Hematopoietic multipotent progenitor cell treated with erythropoietin and hydrocortisone succinate and interleukin-3 and kit ligand, for 15 days (in vitro differentiated cells): ENCODE measurements around the gene AP5S1.
A peak's percentile ranks its signal among the peaks of the same experiment; 100 is the strongest.

ENCODE experiments used
- DNase-seq: peaks from one replicate; pipeline ENCODE4 v3.0.0-alpha.2; 2015; ENCODE audit warnings: low spot score

The AP5S1 gene

DNA sequence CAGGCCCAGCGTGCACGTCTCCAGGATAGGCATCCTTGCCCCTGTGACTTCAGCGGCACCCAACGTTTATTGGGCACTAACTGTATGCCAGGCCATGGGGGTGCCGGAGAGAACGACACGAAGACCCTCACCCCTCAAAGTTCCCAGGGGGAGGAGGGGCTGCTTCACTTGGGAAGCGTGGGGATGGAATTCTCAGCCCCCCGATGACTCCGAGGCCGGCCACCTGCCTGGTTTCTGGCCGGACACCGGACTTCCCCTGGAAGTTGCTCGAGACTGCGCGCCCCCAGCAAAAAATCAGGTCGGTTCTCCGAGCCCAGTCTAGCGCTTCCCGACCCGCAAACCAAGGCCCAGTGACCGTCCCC, 26.0 kb downstream of the AP5S1 start:
- no peak for DNase-seq

DNA sequence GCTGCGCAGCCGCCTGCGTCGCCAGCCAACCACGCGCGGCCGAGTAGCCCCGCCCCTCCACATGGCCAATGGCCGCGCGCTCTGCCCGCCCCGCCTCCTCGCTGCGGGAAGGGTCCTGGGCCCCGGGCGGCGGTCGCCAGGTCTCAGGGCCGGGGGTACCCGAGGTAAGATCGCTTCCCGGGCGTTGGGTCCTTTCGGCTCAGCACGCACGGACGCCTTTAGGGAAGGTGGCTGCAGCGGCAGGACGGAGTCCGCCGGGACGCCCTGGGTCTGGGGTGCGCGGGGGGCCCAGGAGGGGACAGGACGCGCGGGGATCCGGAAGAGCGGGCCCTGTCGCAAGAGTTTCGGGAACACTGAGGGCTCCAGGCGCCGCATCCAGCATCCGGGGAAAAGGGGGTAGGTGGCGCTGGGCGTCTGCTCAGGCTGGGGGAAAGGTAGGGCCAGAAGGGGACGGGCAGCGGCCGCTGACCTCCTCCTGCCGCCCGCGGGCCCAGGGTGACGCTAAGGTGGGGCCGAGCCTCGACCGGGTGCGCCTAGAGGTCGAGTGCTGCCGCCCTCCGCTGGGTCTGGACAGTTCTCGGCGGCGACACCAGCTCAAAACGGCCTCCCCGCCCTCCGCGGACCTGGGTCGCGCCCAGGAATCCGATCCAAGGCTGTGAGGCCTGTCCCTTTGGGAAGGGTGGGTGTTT, 26.5 kb downstream of the AP5S1 start, which contains the start of gene MAVS:
Gene MAVS, plus strand, starts transcription at position 95 of the 689 bp plus-strand sequence. CDS start 7,791 bp downstream, outside the sequence.
- DNase-seq = peak; percentile 86

DNA sequence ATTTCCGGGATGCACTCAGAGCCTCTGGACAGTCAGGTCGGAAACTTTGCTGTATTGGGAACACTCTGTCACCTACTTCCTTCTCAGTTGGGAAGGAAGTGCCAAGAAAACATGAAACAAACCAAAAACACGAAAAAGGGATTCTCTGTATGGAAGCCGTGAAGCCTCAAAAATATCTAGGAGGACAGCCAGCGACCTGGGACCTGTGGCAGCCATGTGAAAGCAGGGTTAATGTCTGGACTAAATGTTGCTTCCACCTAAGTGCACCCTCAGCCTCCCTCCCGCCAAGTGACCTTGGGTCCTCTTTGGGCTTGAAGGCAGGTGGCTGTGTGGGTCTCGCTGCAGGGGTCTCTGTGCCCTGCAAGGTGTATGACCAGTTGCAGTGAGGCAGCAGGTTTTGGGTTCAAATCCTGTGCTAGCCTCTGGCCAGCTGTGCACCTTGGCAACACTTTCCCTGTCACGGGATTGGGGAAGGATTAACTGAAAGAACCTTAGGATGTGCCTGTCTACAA, 27.1 kb downstream of the AP5S1 start:
- no peak for DNase-seq

DNA sequence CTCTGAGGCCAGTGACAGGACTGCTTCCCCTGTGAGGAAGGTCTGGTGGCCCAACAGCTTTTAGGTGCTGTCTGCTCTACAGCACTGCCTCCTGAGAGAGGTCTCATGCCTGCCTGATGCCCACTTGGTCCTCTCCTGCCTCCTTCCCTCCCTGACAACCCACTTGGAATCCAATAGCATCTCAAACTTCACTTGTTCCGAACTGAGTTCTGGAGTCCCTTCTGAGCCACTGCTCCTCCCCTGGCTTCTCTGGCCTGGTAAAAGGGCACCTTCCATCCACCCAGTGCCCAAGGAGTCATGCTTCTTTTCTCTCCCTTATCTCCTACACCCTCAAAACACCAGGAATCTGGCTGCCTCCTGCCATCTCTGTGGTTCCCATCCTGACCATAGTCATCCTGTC, 28.2 kb downstream of the AP5S1 start:
- DNase-seq = no peak

DNA sequence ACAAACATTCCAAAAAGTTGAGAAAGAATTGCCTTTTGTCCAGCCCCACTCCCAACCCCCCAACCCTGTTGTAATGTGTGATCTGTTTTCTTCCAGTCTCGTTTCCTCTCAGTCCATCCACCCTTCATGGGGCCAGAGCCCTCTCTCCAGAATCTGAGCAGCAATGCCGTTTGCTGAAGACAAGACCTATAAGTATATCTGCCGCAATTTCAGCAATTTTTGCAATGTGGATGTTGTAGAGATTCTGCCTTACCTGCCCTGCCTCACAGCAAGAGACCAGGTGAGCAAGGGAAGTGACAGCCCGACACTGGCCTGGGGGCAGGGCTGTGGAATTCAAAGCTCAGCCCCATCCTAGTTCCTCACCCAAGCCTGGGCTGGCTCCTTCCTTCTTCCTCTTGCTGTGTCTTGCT, 34.1 kb downstream of the AP5S1 start:
- no peak for DNase-seq

DNA sequence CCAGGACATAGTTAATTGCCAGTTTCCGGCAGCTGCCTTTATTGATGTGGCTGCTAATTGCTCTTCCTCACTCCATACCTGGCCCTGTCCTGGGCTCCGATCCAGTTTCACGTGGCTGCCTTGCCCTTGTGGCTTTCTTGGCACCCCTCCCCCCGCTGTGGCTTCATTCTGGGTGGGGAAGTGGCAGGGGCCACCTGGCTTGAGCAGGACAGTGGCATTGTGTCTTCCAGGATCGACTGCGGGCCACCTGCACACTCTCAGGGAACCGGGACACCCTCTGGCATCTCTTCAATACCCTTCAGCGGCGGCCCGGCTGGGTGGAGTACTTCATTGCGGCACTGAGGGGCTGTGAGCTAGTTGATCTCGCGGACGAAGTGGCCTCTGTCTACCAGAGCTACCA, 37.1 kb downstream of the AP5S1 start:
- DNase-seq = no peak

DNA sequence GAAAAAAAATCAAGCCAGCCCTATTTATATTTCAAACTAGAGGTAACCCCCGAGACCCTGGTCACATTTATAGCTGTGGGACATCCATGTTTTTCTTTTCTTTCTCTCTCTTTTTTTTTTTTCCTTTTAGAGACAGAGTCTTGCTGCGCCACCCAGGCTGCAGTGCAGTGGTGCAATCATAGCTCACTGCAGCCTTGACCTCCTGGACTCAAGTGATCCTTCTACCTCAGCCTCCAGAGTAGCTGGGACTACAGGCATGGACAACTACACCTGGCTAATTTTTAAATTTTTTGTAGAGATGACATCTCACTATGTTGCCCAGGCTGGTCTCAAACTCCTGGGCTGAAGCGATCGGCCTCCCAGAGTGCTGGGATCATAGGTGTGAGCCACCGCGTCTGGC, 38.3 kb downstream of the AP5S1 start:
- DNase-seq = no peak

DNA sequence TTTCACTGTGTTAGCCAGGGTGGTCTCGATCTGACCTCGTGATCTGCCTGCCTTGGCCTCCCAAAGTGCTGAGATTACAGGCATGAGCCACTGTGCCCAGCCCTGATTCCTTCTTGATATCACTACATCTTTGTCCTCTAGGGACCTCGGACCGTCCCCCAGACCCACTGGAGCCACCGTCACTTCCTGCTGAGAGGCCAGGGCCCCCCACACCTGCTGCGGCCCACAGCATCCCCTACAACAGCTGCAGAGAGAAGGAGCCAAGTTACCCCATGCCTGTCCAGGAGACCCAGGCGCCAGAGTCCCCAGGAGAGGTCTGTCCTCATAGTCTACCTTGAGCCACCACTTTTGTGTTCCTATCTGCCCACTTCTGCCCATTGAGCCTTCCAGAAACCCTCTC, 40.8 kb downstream of the AP5S1 start:
- no peak for DNase-seq

DNA sequence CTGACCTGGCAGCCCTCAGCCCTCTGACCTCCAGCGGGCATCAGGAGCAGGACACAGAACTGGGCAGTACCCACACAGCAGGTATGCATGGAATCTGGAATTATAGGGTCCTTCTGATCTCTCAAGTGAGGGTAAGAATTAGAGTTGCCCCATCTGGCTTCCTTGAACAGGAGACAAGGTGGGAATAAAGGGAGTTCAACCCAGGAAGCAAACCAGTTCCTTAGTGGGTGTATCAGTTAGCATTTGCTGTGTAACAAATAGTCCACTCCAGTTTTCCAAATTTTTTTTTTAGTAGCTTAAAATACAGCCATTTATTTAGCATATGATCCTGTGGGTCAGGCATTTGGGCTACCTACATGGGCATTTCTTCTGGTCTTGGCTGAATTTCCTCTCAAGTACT, 42.0 kb downstream of the AP5S1 start:
- DNase-seq = no peak

DNA sequence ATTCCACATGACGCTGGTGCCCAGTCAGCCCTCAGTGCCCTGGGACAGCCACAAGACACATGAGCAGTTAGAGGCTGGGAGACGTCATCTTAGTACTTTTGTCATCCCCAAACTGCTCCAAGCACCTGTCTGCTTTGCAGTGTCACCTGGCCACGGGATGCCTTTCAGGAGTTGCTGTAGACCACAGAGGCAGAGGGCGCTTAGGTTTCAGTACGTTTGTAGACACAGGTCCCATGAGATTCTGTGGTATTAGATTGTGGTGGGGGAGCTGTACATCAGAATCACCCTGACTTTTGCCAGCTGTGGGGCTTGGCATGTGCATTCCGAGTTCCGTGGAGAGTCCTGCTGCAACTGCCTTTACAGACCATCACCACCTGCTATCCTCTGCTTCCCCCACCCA, 43.0 kb downstream of the AP5S1 start:
- no peak for DNase-seq

DNA sequence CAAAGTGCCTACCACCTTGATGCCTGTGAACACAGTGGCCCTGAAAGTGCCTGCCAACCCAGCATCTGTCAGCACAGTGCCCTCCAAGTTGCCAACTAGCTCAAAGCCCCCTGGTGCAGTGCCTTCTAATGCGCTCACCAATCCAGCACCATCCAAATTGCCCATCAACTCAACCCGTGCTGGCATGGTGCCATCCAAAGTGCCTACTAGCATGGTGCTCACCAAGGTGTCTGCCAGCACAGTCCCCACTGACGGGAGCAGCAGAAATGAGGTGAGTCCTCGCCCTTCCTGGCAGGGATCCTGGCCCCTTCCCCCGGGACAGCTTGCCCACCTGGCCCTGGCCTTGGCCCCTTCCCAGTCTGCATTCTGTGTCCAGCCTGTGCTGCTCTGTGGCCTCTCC, 44.2 kb downstream of the AP5S1 start:
- DNase-seq = no peak

DNA sequence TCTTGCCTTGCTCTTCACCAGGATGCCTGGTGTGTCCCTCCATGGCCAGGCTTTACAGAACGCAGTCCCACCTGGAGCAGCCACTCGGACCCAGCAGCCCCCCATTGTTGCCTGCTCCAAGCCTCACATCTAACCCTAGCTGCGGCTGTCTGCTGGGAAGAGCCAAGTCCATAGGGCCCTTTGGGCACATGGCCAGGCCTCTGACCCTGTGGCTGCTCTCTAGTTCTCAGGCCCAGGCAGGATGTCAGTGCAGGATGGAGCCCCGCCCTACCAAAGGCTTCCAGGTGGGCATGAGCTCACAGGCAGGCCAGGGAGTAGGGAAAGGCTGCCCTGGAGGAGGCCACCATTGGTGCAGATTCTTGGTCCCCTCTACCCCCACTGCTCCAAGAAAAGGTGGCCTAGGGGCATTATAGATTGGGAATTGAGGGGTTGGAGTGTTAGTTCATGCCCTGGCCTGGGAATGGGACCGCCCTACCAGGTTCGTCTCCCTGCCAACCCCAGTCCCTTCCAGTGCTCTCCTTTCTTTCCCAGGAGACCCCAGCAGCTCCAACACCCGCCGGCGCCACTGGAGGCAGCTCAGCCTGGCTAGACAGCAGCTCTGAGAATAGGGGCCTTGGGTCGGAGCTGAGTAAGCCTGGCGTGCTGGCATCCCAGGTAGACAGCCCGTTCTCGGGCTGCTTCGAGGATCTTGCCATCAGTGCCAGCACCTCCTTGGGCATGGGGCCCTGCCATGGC, 45.0 kb downstream of the AP5S1 start:
- DNase-seq = no peak

DNA sequence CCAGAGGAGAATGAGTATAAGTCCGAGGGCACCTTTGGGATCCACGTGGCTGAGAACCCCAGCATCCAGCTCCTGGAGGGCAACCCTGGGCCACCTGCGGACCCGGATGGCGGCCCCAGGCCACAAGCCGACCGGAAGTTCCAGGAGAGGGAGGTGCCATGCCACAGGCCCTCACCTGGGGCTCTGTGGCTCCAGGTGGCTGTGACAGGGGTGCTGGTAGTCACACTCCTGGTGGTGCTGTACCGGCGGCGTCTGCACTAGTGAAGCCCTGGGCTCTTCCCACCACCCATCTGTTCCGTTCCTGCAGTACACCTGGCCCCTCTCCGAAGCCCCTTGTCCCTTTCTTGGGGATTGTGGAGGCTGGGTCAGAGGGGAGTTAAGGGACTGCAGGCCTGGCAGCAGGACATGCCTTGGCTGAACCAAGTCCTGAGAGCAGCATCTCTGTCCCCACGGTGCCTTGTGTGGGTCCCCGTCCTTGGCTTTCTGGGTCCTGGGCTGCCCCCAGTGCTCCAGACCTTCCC, 45.6 kb downstream of the AP5S1 start:
- no peak for DNase-seq

DNA sequence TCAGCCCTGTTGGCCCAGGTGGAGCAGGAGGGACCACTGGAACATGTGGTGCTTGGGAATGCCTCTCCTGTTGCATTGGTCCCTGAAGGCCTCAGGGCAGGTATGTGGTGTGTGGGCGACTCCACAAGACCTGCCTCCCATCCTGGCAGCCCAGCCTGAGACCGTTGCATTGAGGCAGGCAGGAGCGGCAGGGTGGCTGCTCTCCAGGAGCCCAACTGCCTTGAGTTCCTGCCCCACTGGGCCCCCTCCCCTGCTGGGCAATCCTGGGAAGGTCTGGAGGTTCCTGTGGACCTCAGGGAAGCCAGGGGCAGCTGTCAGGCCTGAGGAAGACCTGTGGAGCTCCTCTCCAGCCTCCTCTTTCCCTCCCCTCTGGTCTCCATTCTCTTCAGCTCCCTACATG, 46.1 kb downstream of the AP5S1 start:
- no peak for DNase-seq

DNA sequence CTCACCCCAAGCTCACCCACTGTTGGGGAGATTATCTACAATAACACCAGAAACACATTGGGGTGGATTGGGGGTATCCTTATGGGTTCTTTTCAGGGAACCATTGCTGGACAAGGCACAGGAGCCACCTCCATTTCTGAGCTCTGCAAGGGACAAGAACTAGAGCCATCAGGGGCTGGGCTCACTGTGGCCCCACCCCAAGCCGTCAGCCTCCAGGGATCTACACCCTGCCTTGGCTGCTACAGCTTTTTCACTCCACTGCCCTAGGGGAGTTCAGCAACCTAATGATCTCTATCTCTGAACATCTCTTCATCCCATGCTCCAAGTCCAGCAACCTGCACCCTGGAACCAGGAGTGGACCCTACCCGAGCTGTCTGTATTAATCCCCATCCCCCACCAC, 47.5 kb downstream of the AP5S1 start:
- no peak for DNase-seq

DNA sequence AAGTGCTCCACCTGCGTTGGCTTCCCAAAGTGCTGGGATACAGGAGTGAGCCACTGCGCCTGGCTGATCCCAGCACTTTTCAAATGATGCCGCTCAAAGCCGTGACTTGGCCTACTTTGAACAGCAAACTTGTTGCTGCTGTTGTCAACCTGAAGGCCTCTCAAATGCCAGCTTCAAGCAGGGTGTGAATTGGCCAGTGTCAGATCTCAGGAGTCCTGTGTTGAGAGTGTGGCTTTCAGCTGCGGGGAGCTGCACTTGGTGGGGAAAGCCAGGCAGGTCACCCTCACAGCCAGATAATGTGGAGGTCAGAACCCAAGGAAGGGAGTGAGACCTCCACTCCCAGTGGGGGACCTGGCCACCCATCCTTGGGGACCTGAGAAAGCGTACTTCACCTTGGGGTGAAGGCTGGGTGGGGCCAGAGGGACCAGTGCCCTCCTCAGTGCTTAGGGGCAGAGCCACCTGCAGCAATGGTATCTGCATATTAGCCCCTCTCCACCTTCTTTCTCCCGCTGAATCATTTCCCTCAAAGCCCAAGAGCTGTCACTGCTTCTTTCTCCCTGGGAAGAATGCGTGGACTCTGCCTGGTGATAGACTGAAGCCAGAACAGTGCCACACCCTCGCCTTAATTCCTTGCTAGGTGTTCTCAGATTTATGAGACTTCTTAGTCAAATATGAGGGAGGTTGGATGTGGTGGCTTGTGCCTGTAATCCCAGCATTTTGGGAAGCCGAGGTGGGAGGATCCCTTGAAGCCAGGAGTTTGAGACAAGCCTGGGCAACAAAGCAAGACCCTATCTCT, 49.7 kb downstream of the AP5S1 start:
- no peak for DNase-seq

DNA sequence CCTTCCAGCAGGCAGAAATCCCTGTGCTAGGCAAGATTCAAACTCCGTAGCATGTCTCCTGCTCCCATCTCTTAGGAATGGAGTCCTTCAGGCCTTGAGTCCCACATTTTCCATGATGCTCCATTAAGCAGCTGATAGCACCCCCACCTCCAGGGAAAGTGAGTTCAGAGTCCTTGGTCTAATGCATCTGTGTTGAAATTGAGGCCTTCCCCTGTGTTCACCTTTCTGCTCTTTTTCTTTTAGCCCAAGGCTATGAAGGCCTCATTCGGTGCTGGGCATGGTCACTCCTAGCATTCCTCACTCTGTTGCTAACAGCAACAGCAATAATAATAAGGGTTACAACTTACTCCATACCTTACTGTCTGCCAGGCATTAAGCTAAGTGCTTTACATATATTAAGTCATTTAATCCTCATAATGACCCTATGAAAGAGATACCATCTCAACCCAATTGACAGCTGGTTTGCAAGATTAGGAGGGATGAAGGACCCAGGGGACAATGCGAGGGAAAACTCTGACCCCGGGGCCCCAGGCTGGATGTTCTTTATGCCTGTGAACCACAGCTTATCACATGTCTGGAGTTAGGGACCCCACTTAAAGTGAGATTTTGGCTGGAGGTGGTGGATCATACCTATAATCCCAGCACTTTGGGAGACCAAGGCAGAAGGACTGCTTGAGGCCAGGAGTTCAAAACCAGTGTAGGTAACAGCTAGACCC, 51.4 kb downstream of the AP5S1 start:
- no peak for DNase-seq

DNA sequence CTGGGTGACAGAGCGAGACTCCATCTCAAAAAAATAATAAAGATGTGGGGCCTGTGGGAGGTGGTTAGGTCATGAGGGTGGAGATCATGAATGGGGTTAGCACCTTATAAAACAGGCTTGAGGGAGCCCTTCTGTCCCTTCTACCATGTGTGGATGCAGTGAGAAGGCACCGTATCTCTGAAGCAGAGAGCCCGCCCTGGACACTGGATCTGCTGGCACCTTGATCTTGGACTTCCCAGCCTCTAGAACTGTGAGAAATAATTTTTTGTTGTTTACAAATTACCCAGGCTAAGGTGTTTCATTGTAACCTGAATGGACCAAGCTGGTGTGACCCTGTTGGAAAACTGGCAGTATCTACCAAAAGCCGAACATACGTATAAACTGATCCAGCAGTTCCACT, 53.2 kb downstream of the AP5S1 start:
- DNase-seq = no peak

DNA sequence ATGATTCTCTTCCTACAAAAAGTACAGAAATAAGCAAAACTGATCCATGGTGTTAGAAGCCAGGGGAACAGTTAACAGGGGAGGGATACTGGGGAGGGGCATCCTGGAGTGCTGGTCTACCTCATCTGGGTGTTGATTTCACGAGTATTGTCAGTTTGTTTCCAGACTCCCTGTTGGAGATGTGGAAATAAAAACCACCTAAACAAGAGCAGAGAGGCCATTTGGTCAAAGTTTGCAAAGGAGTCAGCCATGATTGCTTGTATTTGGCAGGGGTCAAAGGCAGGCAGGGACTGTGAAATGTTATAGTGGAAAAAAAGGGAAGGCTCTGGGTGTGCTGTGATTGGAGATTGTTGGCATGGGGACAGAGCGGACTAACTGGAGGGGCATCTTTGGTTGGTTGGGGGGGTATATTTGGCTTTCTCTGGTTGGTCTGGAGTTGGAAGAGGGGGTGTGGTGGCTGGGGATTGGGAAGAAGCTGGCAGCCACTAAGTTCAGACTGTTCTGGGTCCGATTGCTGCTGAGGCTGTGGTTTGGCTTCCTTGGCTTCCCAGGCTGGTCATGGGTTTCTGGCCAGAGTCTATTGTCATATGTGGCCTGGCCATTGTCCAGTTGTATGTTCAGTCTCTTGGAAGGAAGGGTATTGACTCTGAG, 54.0 kb downstream of the AP5S1 start:
- no peak for DNase-seq

DNA sequence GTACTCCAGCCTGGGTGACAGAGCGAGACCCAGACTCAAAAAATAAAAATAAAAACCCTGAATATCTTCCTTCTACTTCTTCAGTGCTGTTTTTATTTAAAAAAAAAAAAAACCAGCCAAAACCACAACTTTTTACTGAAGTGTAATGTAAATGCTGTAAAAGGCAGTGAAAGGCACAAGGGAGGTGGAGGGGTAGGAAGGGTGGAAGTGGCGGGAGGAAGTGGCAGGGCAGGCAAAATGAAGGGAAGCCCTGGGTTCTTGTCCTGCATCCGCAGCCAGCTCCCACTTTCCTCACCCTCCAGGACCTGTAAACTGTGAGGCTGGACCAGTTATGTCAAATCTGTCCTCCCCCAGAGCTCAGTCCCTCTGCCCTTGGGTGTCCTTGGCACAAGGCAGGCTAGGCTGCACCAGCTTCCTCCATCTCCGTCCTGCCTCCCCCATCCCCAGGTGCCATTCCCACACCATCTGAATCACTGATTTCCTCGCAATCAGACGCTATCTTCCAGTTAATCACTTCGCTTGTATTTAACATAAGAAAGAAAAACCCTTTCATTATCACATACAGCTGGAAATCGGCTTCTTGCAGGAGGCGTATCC, 55.1 kb downstream of the AP5S1 start:
- no peak for DNase-seq

DNA sequence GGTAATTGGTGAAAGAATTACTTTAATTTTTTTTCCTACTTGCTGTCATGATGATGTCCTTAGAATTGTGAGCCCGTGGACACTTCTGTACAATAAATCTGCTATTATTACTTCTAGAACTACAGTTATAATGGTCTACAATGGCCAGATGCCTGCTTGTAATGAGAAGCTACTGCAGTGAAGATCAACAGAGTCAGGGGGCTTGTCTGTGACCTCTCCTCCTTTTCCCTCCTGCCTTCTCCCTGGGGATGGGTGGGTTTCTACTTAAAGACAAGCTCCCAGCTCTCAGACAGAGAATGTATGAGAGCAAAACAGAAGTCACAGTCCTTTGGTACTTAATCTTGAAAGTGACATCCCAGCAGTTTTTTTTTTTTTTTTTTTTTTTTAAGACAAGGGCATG, 55.7 kb downstream of the AP5S1 start:
- no peak for DNase-seq
